GM12891 (cell line): Measurements from ENCODE around the gene TENM4.

Experiments
- POLR2A ChIP-seq: IDR thresholded peaks from 2 replicates; pipeline ENCODE4 v1.6.1; 2011; ENCODE audit warnings: low read depth, low read length, control low read depth
- POLR2AphosphoS5 ChIP-seq: IDR thresholded peaks from 2 replicates; pipeline ENCODE4 v1.6.1; 2011; ENCODE audit warnings: low read depth, low read length, control low read depth

DNA sequence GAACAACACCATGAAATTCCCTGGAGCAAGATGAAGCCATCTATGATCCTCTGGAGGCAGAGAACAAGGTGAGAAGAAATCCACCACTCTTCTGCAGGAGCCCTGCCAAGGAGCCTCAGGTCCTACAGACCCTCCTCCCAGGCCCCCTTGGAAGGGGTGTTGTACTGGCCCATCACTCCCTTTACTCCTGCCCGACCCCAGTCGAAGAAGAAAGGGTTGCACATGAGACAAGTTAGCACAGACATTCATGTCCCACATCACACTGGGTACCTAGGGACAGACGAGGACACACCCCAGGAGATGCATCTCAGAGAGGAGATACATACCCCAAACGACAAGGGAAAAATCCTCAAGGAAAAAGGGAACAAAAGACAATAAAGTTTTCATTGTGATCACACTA, 783.4 kb downstream of the TENM4 start:
- TF ChIP-seq POLR2AphosphoS5, result no peak
- TF ChIP-seq POLR2A, result no peak
